H1 (cell line): ENCODE results near the gene CHI3L1.

Experiments
- CTCF ChIP-seq, 3 experiments: IDR thresholded peaks; 1 replicate in 2 of 3; 2 replicates in 1 of 3; pipeline versions ENCODE4 v1.5.1 to v1.6.1; 2011; ENCODE audit warnings: low read length in 3 of 3, mild to moderate bottlenecking in 3 of 3, inconsistent platforms in 2 of 3, low read depth in 1 of 3, moderate library complexity in 1 of 3; ENCODE audit not compliant: insufficient read depth in 1 of 3; ENCODE audit errors: control extremely low read depth in 1 of 3
- EGR1 ChIP-seq: IDR thresholded peaks from 2 replicates; pipeline ENCODE4 v1.6.1; 2011; ENCODE audit warnings: low read depth, low read length, borderline replicate concordance
- EP300 ChIP-seq, 2 experiments: IDR thresholded peaks; 1 replicate in 1 of 2; 2 replicates in 1 of 2; pipeline ENCODE4 v1.6.1; 2011 to 2012; ENCODE audit warnings: low read depth in 2 of 2, low read length in 2 of 2, mild to moderate bottlenecking in 2 of 2, borderline replicate concordance in 1 of 2, inconsistent platforms in 1 of 2, moderate library complexity in 1 of 2
- EZH2 ChIP-seq: fragments of 200-600 bp; sonication (generic); IDR thresholded peaks from 2 replicates; pipeline ENCODE4 v1.7.1; 2012; ENCODE audit warnings: low read depth, mild to moderate bottlenecking, moderate library complexity, low read length, inconsistent platforms; ENCODE audit not compliant: severe bottlenecking
- HDAC2 ChIP-seq, 2 experiments: fragments of 300-600 bp in 1 of 2; sonication (generic) in 1 of 2; IDR thresholded peaks; 2 replicates each; pipeline ENCODE4 v1.6.1; 2011 to 2012; ENCODE audit warnings: low read depth in 2 of 2, low read length in 2 of 2, mild to moderate bottlenecking in 2 of 2, moderate library complexity in 2 of 2, borderline replicate concordance in 1 of 2, inconsistent platforms in 1 of 2
- POLR2A ChIP-seq, 2 experiments: IDR thresholded peaks; 1 replicate in 1 of 2; 2 replicates in 1 of 2; pipeline ENCODE4 v1.6.1; 2011; ENCODE audit warnings: low read depth in 2 of 2, low read length in 2 of 2, mild to moderate bottlenecking in 2 of 2; ENCODE audit errors: control extremely low read depth in 1 of 2
- POLR2AphosphoS5 ChIP-seq: IDR thresholded peaks from 2 replicates; pipeline ENCODE4 v1.6.1; 2011; ENCODE audit warnings: low read depth, low read length
- RNF2 ChIP-seq: fragments of 200-900, 300-1000 bp; sonication (generic); IDR thresholded peaks from 2 replicates; pipeline ENCODE4 v1.7.1; 2016; ENCODE audit warnings: borderline replicate concordance, low read depth, mild to moderate bottlenecking, antibody characterized with exemption, low read length; ENCODE audit not compliant: poor library complexity, severe bottlenecking; ENCODE audit errors: missing control alignments
- SIRT6 ChIP-seq: IDR thresholded peaks from one replicate; pipeline ENCODE4 v1.7.1; 2012; ENCODE audit warnings: low read length, inconsistent platforms
- YY1 ChIP-seq: IDR thresholded peaks from 2 replicates; pipeline ENCODE4 v1.6.1; 2011; ENCODE audit warnings: low read depth, mild to moderate bottlenecking, low read length

- TF ChIP-seq CTCF (IDR thresholded peaks at IDR 0.05; ENCODE audit: control extremely low read depth in 1 of 3, insufficient read depth in 1 of 3, low read depth in 1 of 3, low read length in 3 of 3) (no peak), SIRT6 (no peak), HDAC2 (IDR thresholded peaks at IDR 0.05; ENCODE audit: borderline replicate concordance in 1 of 2, low read depth in 2 of 2, low read length in 2 of 2) (no peak), POLR2A (IDR thresholded peaks at IDR 0.05; ENCODE audit: control extremely low read depth in 1 of 2, low read depth in 2 of 2, low read length in 2 of 2) (no peak), RNF2 (no peak), EZH2 (no peak), EGR1 (no peak), YY1 (no peak), POLR2AphosphoS5 (no peak), EP300 (IDR thresholded peaks at IDR 0.05; ENCODE audit: borderline replicate concordance in 1 of 2, low read depth in 2 of 2, low read length in 2 of 2) (no peak)
Measured at GRCh38 chr1:203137324-203137723, 49.2 kb downstream of the CHI3L1 start.
